RWPE1 (cell line): Measurements from ENCODE around the gene ASMT.
"Not testable (repeated sequence)": the region's sequence is repeated elsewhere in the genome, so short reads cannot be mapped to it uniquely, and the experiment has no call there.

Experiments
- CTCF ChIA-PET: fragments of 350-600 bp; sonication (Branson Sonifier 250); formaldehyde crosslinking; extraction: SDS; loops from one replicate; lab custom pipeline; 2021; lab: Yijun Ruan, JAX
- POLR2A ChIA-PET: fragments of 400-600 bp; formaldehyde crosslinking; extraction: SDS; loops from one replicate; lab custom pipeline; 2020; ENCODE audit warnings: antibody characterized with exemption; ENCODE audit not compliant: low non-redundant PET; lab: Yijun Ruan, JAX
- DNase-seq: peaks from one replicate; pipeline ENCODE4 v3.0.0; 2012; ENCODE audit warnings: low spot score
- H3K27ac ChIP-seq: fragments of 450-650 bp; 2 replicates; pipeline ENCODE4 v1.5.1; 2017
- TF ChIP-seq, protein P1 (sequence below): fragments of 450-650 bp; conservative IDR thresholded peaks from 2 replicates; pipeline ENCODE4 v1.5.1; 2017; ENCODE audit warnings: low read depth, mild to moderate bottlenecking

Gene ASMT, protein sequence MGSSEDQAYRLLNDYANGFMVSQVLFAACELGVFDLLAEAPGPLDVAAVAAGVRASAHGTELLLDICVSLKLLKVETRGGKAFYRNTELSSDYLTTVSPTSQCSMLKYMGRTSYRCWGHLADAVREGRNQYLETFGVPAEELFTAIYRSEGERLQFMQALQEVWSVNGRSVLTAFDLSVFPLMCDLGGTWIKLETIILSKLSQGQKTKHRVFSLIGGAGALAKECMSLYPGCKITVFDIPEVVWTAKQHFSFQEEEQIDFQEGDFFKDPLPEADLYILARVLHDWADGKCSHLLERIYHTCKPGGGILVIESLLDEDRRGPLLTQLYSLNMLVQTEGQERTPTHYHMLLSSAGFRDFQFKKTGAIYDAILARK

DNA sequence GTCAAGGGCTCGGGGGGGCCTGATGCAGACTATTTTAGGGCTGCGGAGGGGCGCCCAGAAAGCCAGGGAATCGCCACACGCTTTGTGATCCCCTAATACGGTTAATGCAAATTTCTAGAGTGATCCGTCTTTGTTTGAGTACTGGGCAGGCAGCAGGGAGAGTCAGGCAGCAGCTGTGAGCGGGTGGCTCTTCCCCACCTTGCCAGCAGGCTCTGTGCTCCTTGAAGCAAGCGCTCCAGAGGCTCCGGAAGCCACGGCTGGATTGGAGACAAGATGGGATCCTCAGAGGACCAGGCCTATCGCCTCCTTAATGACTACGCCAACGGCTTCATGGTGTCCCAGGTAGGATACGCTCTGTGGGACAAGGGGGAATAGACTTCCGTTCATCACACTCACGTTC is at the start of gene ASMT:
Gene ASMT, plus strand, starts transcription at position 133 of the 400 bp plus-strand sequence. Its CDS starts 141 bp downstream, at position 274.
- CTCF ChIA-PET = no interaction called here
- DNase-seq = no peak
- POLR2A ChIA-PET = no interaction called here
- no peak within 1 kb of the TSS for H3K27ac ChIP-seq
- TF ChIP-seq, protein P1, sequence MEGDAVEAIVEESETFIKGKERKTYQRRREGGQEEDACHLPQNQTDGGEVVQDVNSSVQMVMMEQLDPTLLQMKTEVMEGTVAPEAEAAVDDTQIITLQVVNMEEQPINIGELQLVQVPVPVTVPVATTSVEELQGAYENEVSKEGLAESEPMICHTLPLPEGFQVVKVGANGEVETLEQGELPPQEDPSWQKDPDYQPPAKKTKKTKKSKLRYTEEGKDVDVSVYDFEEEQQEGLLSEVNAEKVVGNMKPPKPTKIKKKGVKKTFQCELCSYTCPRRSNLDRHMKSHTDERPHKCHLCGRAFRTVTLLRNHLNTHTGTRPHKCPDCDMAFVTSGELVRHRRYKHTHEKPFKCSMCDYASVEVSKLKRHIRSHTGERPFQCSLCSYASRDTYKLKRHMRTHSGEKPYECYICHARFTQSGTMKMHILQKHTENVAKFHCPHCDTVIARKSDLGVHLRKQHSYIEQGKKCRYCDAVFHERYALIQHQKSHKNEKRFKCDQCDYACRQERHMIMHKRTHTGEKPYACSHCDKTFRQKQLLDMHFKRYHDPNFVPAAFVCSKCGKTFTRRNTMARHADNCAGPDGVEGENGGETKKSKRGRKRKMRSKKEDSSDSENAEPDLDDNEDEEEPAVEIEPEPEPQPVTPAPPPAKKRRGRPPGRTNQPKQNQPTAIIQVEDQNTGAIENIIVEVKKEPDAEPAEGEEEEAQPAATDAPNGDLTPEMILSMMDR = no peak

GRCh38 chrX:1574181-1574580 is 40.7 kb upstream of the ASMT start:
- DNase-seq, POLR2A ChIA-PET, CTCF ChIA-PET, H3K27ac ChIP-seq: not testable (repeated sequence)

DNA sequence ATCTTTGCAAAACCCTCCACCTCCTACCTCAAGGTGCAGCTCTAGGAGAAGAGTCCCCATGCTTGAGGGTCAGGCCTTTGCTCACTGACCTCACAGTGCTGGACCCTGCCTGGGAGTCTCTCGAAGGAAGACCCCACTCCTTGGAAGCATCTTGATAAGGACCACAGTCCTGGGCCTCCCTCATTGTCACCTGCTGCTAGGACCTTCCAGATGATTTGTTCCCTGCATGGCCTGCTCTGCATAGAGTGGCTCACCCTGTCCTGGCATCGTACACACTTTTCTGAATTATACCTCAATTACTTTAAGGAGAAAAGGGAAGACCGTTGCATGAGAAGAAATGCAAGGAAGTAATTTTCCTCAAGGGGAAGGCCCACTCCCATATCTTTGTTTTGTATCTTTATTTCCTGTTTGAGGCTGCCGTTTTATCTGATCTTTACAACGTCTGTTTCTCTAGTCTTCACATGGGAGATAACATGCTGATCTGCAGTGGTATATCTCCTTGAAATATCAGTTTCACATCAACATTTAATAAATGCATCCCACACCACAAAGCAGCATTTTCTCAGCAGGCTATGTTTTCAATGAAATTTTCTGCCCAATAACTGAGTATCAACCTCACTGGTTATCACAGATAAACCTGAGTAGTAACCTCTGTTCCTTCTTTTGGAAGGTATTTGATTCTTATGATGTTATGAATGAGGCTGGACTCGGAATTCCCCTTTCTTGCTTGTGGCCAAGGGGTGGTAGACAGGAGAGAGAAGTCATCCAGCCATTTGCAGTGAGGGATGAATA is 38.5 kb upstream of the ASMT start:
- ChIA-PET CTCF (no interaction called here), POLR2A (no interaction called here)
- DNase-seq = no peak
- TF ChIP-seq, protein P1 = no peak
- H3K27ac ChIP-seq = no peak overlapping the region

- H3K27ac ChIP-seq = no peak overlapping the region
- TF ChIP-seq, protein P1 = no peak
- POLR2A ChIA-PET = no interaction called here
- DNase-seq = no peak
- CTCF ChIA-PET = no interaction called here
These were observed 37.0 kb upstream of the ASMT start for GRCh38 chrX:1577845-1578244.

DNA sequence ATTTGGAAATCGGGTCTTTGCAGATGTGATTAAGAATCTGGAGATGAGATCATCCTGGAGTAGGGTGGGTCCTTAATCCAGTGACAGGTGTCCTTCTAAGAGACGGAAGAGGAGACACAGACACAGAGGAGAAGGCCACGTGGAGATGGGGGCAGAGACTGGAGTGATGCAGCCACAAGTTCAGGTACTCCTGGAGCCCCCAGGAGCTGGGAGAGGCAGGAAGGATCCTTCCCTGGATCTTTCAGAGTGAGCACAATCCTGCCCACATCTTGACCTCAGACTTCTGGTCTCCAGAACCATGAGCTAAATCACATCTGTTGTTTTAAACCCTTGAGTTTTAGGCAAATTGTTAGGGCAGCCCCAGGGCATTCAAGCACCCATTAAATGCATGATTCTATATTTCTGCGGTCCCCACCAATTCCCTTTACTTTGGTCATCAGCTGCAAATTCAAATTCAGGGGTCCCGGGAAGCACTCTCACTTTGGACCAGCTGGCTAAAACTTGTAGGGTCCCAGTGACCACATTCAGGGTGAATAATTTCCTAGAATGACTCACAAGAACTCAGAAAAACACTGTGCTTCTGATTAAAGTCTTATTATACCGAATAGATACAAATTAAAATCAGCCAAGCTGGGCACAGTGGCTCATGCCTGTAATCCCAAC is 36.2 kb upstream of the ASMT start:
- TF ChIP-seq, protein P1 = no peak
- no peak for DNase-seq
- CTCF ChIA-PET = no interaction called here
- POLR2A ChIA-PET = no interaction called here
- H3K27ac ChIP-seq = no peak overlapping the region

GRCh38 chrX:1581132-1581531 is 33.7 kb upstream of the ASMT start:
- peak; percentile 4 for DNase-seq
- no peak overlapping the region for H3K27ac ChIP-seq
- ChIA-PET POLR2A (no interaction called here), CTCF (no interaction called here)
- TF ChIP-seq, protein P1 = 0 out of 2 replicates have a peak, but pooled peaks have one; percentile 14
